H9 (cell line): ENCODE results near the gene PRR16. TPM values are rescaled to one million over a fixed set of nuclear protein-coding genes. Genes with fewer than 3 reads are reported as not detected.

ENCODE experiments used
- DNase-seq: peaks from one replicate; pipeline ENCODE4 v3.0.0-alpha.2; 2017
- H2AFZ ChIP-seq: one replicate; pipeline ENCODE4 v1.6.1; 2013; ENCODE audit warnings: mild to moderate bottlenecking, low read length, control low read depth, moderate library complexity
- H2AK5ac ChIP-seq: 2 replicates; pipeline ENCODE4 v1.6.1; 2013; ENCODE audit warnings: low read length, control low read depth, mixed read lengths; ENCODE audit not compliant: insufficient read length
- H2BK120ac ChIP-seq: one replicate; pipeline ENCODE4 v1.6.1; 2013; ENCODE audit warnings: low read depth, mild to moderate bottlenecking, low read length, control low read depth, inconsistent platforms; ENCODE audit not compliant: poor library complexity, severe bottlenecking
- H2BK12ac ChIP-seq: 2 replicates; pipeline ENCODE4 v1.6.1; 2013; ENCODE audit warnings: low read length, control low read depth, mixed read lengths, low read depth; ENCODE audit not compliant: insufficient read length
- H2BK15ac ChIP-seq: 2 replicates; pipeline ENCODE4 v1.6.1; 2013; ENCODE audit warnings: low read depth, low read length, control low read depth
- H2BK20ac ChIP-seq: one replicate; pipeline ENCODE4 v1.6.1; 2013; ENCODE audit warnings: low read depth, mild to moderate bottlenecking, low read length, control low read depth, inconsistent platforms; ENCODE audit not compliant: poor library complexity, severe bottlenecking
- H2BK5ac ChIP-seq: 2 replicates; pipeline ENCODE4 v1.6.1; 2013; ENCODE audit warnings: low read length, control low read depth, mixed read lengths; ENCODE audit not compliant: insufficient read length
- H3K14ac ChIP-seq: 2 replicates; pipeline ENCODE4 v1.6.1; 2013; ENCODE audit warnings: low read length, control low read depth; ENCODE audit not compliant: insufficient read depth
- H3K18ac ChIP-seq: 2 replicates; pipeline ENCODE4 v1.6.1; 2013; ENCODE audit warnings: low read depth, mild to moderate bottlenecking, mixed read lengths, low read length, control low read depth; ENCODE audit not compliant: insufficient read length
- H3K23ac ChIP-seq: 2 replicates; pipeline ENCODE4 v1.6.1; 2013; ENCODE audit warnings: low read length, control low read depth, mixed read lengths, low read depth; ENCODE audit not compliant: insufficient read length
- H3K23me2 ChIP-seq: 2 replicates; pipeline ENCODE4 v1.6.1; 2013; ENCODE audit warnings: low read depth, mild to moderate bottlenecking, mixed read lengths, low read length, control low read depth; ENCODE audit not compliant: insufficient read length, poor library complexity, severe bottlenecking
- H3K27ac ChIP-seq: 2 replicates; pipeline ENCODE4 v1.5.1; 2013; ENCODE audit warnings: low read length, control low read depth, mixed read lengths, low read depth; ENCODE audit not compliant: insufficient read length
- H3K27me3 ChIP-seq: 2 replicates; pipeline ENCODE4 v1.6.1; 2013; ENCODE audit warnings: low read length, control low read depth, inconsistent platforms; ENCODE audit not compliant: insufficient read depth
- H3K4ac ChIP-seq: 2 replicates; pipeline ENCODE4 v1.6.1; 2013; ENCODE audit warnings: low read depth, mild to moderate bottlenecking, control low read depth, inconsistent platforms, low read length, moderate library complexity
- H3K4me1 ChIP-seq: 2 replicates; pipeline ENCODE4 v1.6.1; 2013; ENCODE audit warnings: low read length, control low read depth, inconsistent platforms; ENCODE audit not compliant: insufficient read depth
- H3K4me2 ChIP-seq: 2 replicates; pipeline ENCODE4 v1.6.1; 2013; ENCODE audit warnings: low read length, control low read depth, mixed read lengths; ENCODE audit not compliant: insufficient read length, insufficient read depth
- H3K56ac ChIP-seq: 2 replicates; pipeline ENCODE4 v1.6.1; 2013; ENCODE audit warnings: low read depth, mild to moderate bottlenecking, mixed read lengths, low read length, control low read depth; ENCODE audit not compliant: insufficient read length
- H3K79me1 ChIP-seq: 2 replicates; pipeline ENCODE4 v1.6.1; 2013; ENCODE audit warnings: low read depth, mild to moderate bottlenecking, moderate library complexity, low read length, control low read depth, inconsistent platforms; ENCODE audit not compliant: insufficient read depth, poor library complexity, severe bottlenecking
- H3K79me2 ChIP-seq: 2 replicates; pipeline ENCODE4 v1.6.1; 2013; ENCODE audit warnings: low read length, control low read depth, inconsistent platforms; ENCODE audit not compliant: insufficient read depth
- H3K9ac ChIP-seq: 2 replicates; pipeline ENCODE4 v1.6.1; 2013; ENCODE audit warnings: low read length, control low read depth, mixed read lengths; ENCODE audit not compliant: insufficient read length; ENCODE audit errors: extremely low read depth
- H3K9me3 ChIP-seq: one replicate; pipeline ENCODE4 v1.6.1; 2013; ENCODE audit warnings: low read depth, low read length, inconsistent platforms; ENCODE audit not compliant: control insufficient read depth
- H3T11ph ChIP-seq: one replicate; pipeline ENCODE4 v1.6.1; 2013; ENCODE audit warnings: mild to moderate bottlenecking, low read length, control low read depth, inconsistent platforms
- H4K20me1 ChIP-seq: one replicate; pipeline ENCODE4 v1.6.1; 2013; ENCODE audit not compliant: control insufficient read depth, insufficient read length, insufficient read depth
- H4K5ac ChIP-seq: 2 replicates; pipeline ENCODE4 v1.6.1; 2013; ENCODE audit warnings: low read depth, mild to moderate bottlenecking, mixed read lengths, low read length, control low read depth; ENCODE audit not compliant: insufficient read length
- H4K8ac ChIP-seq: replicated peaks from 2 replicates; pipeline ENCODE4 v1.6.1; 2013; ENCODE audit warnings: low read length, control low read depth, mixed read lengths, low read depth; ENCODE audit not compliant: insufficient read length
- H4K91ac ChIP-seq: 2 replicates; pipeline ENCODE4 v1.6.1; 2013; ENCODE audit warnings: low read depth, mild to moderate bottlenecking, moderate library complexity, mixed read lengths, low read length, control low read depth; ENCODE audit not compliant: insufficient read length
- H3K27ac Mint-ChIP-seq, 3 experiments: 2 replicates in 2 of 3; 3 replicates in 1 of 3; pipeline ENCODE4 v1.8.0; 2020 to 2021; ENCODE audit warnings: mixed read lengths in 3 of 3, mild to moderate bottlenecking in 1 of 3, moderate library complexity in 1 of 3
- H3K27me3 Mint-ChIP-seq: 2 replicates; pipeline ENCODE4 v1.8.0; 2021; ENCODE audit warnings: low read depth, mild to moderate bottlenecking, moderate library complexity, mixed read lengths
- H3K36me3 Mint-ChIP-seq, 3 experiments: 2 replicates in 2 of 3; 3 replicates in 1 of 3; pipeline ENCODE4 v1.8.0; 2020 to 2021; ENCODE audit warnings: low read depth in 3 of 3, mixed read lengths in 3 of 3; ENCODE audit not compliant: insufficient read depth in 1 of 3
- H3K4me1 Mint-ChIP-seq, 2 experiments: 2 replicates each; pipeline ENCODE4 v1.8.0; 2020; ENCODE audit warnings: mixed read lengths in 2 of 2
- H3K4me3 Mint-ChIP-seq, 2 experiments: 2 replicates in 1 of 2; 3 replicates in 1 of 2; pipeline ENCODE4 v1.8.0; 2020 to 2021; ENCODE audit warnings: mild to moderate bottlenecking in 2 of 2, mixed read lengths in 2 of 2, moderate library complexity in 1 of 2
- H3K9me3 Mint-ChIP-seq, 2 experiments: 2 replicates in 1 of 2; 3 replicates in 1 of 2; pipeline ENCODE4 v1.8.0; 2020; ENCODE audit warnings: mild to moderate bottlenecking in 2 of 2, mixed read lengths in 2 of 2, moderate library complexity in 1 of 2
- CTCF ChIP-seq: fragments of 200-600 bp; sonication (generic); conservative IDR thresholded peaks from 3 replicates; pipeline ENCODE4 v1.8.0; 2021; ENCODE audit warnings: antibody characterized with exemption, mild to moderate bottlenecking
- WGBS: extraction: QIAGEN DNeasy Blood & Tissue Kit; methylation state at CpG from one replicate; pipeline ENCODE4 v1.1.7; 2013; ENCODE audit warnings: missing lambda C conversion rate, low lambda C conversion rate, mixed read lengths; ENCODE audit not compliant: insufficient read length; ENCODE audit errors: extremely low coverage; 5-methylcytosine and 5-hydroxymethylcytosine counted together
- total RNA-seq: library from RNA; stranded (reverse); gene quantifications from 2 replicates; pipeline ENCODE4 v1.2.1, GENCODE V29; 2021

PRR16 gene
- total RNA-seq, 1 experiment from 2014 or later = 0.13 TPM

- Histone ChIP-seq H4K91ac (no peak overlapping the region), H3K4me1 (no peaks in the 10 kb centered on the region), H3K4me2 (no peak overlapping the region), H3T11ph (no peak overlapping the region), H4K8ac (no peak overlapping the region), H3K23ac (no peak overlapping the region), H3K9ac (no peak overlapping the region), H3K79me1 (no peaks in the 10 kb centered on the region), H3K79me2 (no peaks in the 10 kb centered on the region), H3K23me2 (peaks cover 18% of the 10 kb centered on the region), H2BK120ac (no peak overlapping the region), H2BK5ac (no peak overlapping the region), H3K4ac (no peak overlapping the region), H4K5ac (no peak overlapping the region), H2BK15ac (no peak overlapping the region), H3K9me3 (no peaks in the 10 kb centered on the region), H3K18ac (no peak overlapping the region), H3K27ac (no peak overlapping the region), H3K56ac (no peak overlapping the region), H4K20me1 (no peaks in the 10 kb centered on the region), H2AK5ac (no peak overlapping the region), H2AFZ (no peak overlapping the region), H3K14ac (no peak overlapping the region), H3K27me3 (peaks cover 15% of the 10 kb centered on the region; the same call in 1 of the 2 replicates), H2BK20ac (no peak overlapping the region), H2BK12ac (no peak overlapping the region)
- no CpG with 5 or more reads among the region's 4 CpGs for WGBS
- H3K4me1 Mint-ChIP-seq = peaks cover 15 to 16% of the 10 kb centered on the region in 2 experiments
- no peaks in the 10 kb centered on the region for H3K36me3 Mint-ChIP-seq
- DNase-seq = no peak
- peaks cover 53% of the 10 kb centered on the region for H3K27me3 Mint-ChIP-seq
- no peak overlapping the region for H3K27ac Mint-ChIP-seq
- TF ChIP-seq CTCF = no peak
- peak overlapping the region; percentile 77 to 92; a peak in 3 of 5 replicates for H3K4me3 Mint-ChIP-seq
- no peaks in the 10 kb centered on the region; a peak in 1 of 5 replicates for H3K9me3 Mint-ChIP-seq
Measured at GRCh38 chr5:120466341-120467006, 2.4 kb downstream of the PRR16 start.
